ENCODE measurements around the gene IGDCC3. TPM values are rescaled to one million over a fixed set of nuclear protein-coding genes. Genes with fewer than 3 reads are reported as not detected.

Gene IGDCC3
- total and polyA plus RNA-seq, 2 donors (not counting 3 experiments of a cell fraction or from before 2014, with no cell fraction given): 0.03 TPM; not detected in 1

DNA sequence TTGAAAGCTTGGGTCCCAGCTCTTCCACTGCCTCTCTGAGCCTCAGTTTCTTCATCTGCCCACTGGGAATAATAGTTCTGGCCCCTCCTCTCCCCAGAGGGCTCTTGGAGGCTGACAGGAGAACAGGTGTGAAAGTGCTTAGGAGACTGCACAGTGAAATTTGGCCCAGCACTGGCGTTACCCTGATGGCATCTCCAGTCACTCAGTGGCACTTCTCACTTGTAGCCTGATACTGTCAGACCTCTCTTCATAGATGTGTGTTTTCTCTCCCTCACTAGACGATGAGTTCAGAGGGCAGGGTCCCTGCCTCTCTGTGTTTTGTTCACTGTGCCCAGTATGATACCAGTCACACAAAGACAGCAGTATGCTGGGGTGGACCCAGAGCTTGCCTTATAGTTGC lies 22.2 kb upstream of the IGDCC3 start:
- dilution Hi-C loops (cut with MboI; ENCODE audit: extremely low pct_ligation_motif_present, low sequenced_read_pairs): no loop called here
- POLR2A ChIA-PET: no interaction called here
- BruUV-seq (replicated peaks): no TSS peak

GRCh38 chr15:65399001-65399706 lies 21.4 kb upstream of the IGDCC3 start:
- FAIRE-seq: no peak
- no peak overlapping the region for H3K9ac ChIP-seq (replicated peaks; ENCODE audit: extremely low read depth, insufficient read depth, low read length)
- no peaks in the 10 kb centered on the region for H3K36me3 ChIP-seq (ENCODE audit: control insufficient read depth in 2 of 2, extremely low read depth in 1 of 2, insufficient read depth in 2 of 2, low read length in 2 of 2)
- dilution Hi-C loops (cut with MboI; ENCODE audit: extremely low pct_ligation_motif_present, low sequenced_read_pairs) (no loop called here), intact Hi-C loops (cut with micrococcal nuclease) (no loop called here)
- no peaks in the 10 kb centered on the region for H3K4me1 ChIP-seq (ENCODE audit: control insufficient read depth, extremely low read depth, insufficient read depth, low read length)
- BruUV-seq (replicated peaks): no TSS peak
- peaks cover 42% of the 10 kb centered on the region in 2 experiments for H3K27me3 ChIP-seq (ENCODE audit: control insufficient read depth in 2 of 2, insufficient read depth in 2 of 2, low read length in 2 of 2)
- no peak overlapping the region for H3K4me3 ChIP-seq (replicated peaks in 1 of 3; ENCODE audit: insufficient read depth in 1 of 3, low read depth in 1 of 3, low read length in 3 of 3)
- ChIA-PET CTCF (interaction anchor here (0.8 to 3.9 kb wide), 13 partner anchors 11 to 126 kb away, joined by 3 to 94 read pairs (median 4); no protein-coding TSS in a partner anchor), POLR2A (no interaction called here)
- no peaks in the 10 kb centered on the region for H3K79me2 ChIP-seq (ENCODE audit: control insufficient read depth, insufficient read depth, low read length)
- H3K9me1 ChIP-seq (replicated peaks; ENCODE audit: control insufficient read depth, extremely low read depth, insufficient read depth, low read length): no peaks in the 10 kb centered on the region
- TF ChIP-seq MAX (IDR thresholded peaks at IDR 0.05; ENCODE audit: insufficient read depth, insufficient read length): no peak
- no peak for TF ChIP-seq EZH2 (IDR thresholded peaks at IDR 0.05; ENCODE audit: borderline replicate concordance, low read depth, low read length, severe bottlenecking)
- no peak for TF ChIP-seq GATA2 (IDR thresholded peaks at IDR 0.05; ENCODE audit: insufficient read depth, insufficient read length, low read depth, low read length)
- TF ChIP-seq JUN (IDR thresholded peaks at IDR 0.05; ENCODE audit: borderline replicate concordance, insufficient read depth, insufficient read length, low read depth): no peak
- no peak for TF ChIP-seq POLR2AphosphoS5 (IDR thresholded peaks at IDR 0.05; ENCODE audit: insufficient read depth, low read depth, low read length)
- no peak for TF ChIP-seq CTCF (IDR thresholded peaks at IDR 0.05; ENCODE audit: extremely low read depth in 1 of 2, insufficient read depth in 1 of 2, low read depth in 1 of 2, low read length in 2 of 2)
- TF ChIP-seq POLR2A (IDR thresholded peaks at IDR 0.05; ENCODE audit: low read depth, low read length): no peak
- no peak for TF ChIP-seq MYC (IDR thresholded peaks at IDR 0.05; ENCODE audit: low read depth, low read length)
- TF ChIP-seq FOS (IDR thresholded peaks at IDR 0.05; ENCODE audit: borderline replicate concordance, insufficient read depth, low read length): no peak
- no peaks in the 10 kb centered on the region for H4K20me1 ChIP-seq (replicated peaks; ENCODE audit: control insufficient read depth, extremely low read depth, insufficient read depth, low read length)
- no peak overlapping the region for H3K4me2 ChIP-seq (ENCODE audit: insufficient read depth, low read length)
- no peak overlapping the region for H3K27ac ChIP-seq (ENCODE audit: insufficient read depth, low read depth, low read length)
- no peak for DNase-seq (ENCODE audit: low read depth, low spot score)
- H3K9me3 ChIP-seq (replicated peaks; ENCODE audit: control insufficient read depth, insufficient read depth, low read length): no peaks in the 10 kb centered on the region
- H2AFZ ChIP-seq (ENCODE audit: low read depth, low read length): no peak overlapping the region

More for the DNA sequence above, 22.2 kb upstream of the IGDCC3 start:
- Histone ChIP-seq H3K4me1 (ENCODE audit: control insufficient read depth, extremely low read depth, insufficient read depth, low read length) (no peaks in the 10 kb centered on the region), H3K9ac (replicated peaks; ENCODE audit: extremely low read depth, insufficient read depth, low read length) (no peak overlapping the region), H3K4me3 (replicated peaks in 1 of 3; ENCODE audit: insufficient read depth in 1 of 3, low read depth in 1 of 3, low read length in 3 of 3) (no peak overlapping the region), H3K9me1 (replicated peaks; ENCODE audit: control insufficient read depth, extremely low read depth, insufficient read depth, low read length) (no peaks in the 10 kb centered on the region), H3K36me3 (ENCODE audit: control insufficient read depth in 2 of 2, extremely low read depth in 1 of 2, insufficient read depth in 2 of 2, low read length in 2 of 2) (no peaks in the 10 kb centered on the region), H2AFZ (ENCODE audit: low read depth, low read length) (no peak overlapping the region), H3K9me3 (replicated peaks; ENCODE audit: control insufficient read depth, insufficient read depth, low read length) (no peaks in the 10 kb centered on the region), H4K20me1 (replicated peaks; ENCODE audit: control insufficient read depth, extremely low read depth, insufficient read depth, low read length) (no peaks in the 10 kb centered on the region), H3K27me3 (ENCODE audit: control insufficient read depth in 2 of 2, insufficient read depth in 2 of 2, low read length in 2 of 2) (peaks cover 37% of the 10 kb centered on the region in 2 experiments), H3K27ac (ENCODE audit: insufficient read depth, low read depth, low read length) (no peak overlapping the region), H3K79me2 (ENCODE audit: control insufficient read depth, insufficient read depth, low read length) (no peaks in the 10 kb centered on the region), H3K4me2 (ENCODE audit: insufficient read depth, low read length) (no peak overlapping the region)
- DNase-seq (ENCODE audit: low read depth, low spot score) (no peak), FAIRE-seq (no peak)
- TF ChIP-seq POLR2A (IDR thresholded peaks at IDR 0.05; ENCODE audit: low read depth, low read length): no peak
- no peak for TF ChIP-seq JUN (IDR thresholded peaks at IDR 0.05; ENCODE audit: borderline replicate concordance, insufficient read depth, insufficient read length, low read depth)
- no peak for TF ChIP-seq GATA2 (IDR thresholded peaks at IDR 0.05; ENCODE audit: insufficient read depth, insufficient read length, low read depth, low read length)
- TF ChIP-seq MAX (IDR thresholded peaks at IDR 0.05; ENCODE audit: insufficient read depth, insufficient read length): no peak
- no peak for TF ChIP-seq EZH2 (IDR thresholded peaks at IDR 0.05; ENCODE audit: borderline replicate concordance, low read depth, low read length, severe bottlenecking)
- TF ChIP-seq MYC (IDR thresholded peaks at IDR 0.05; ENCODE audit: low read depth, low read length): no peak
- CTCF ChIA-PET: interaction anchor here (0.8 to 3.9 kb wide), 27 partner anchors 8 to 125 kb away, joined by 3 to 94 read pairs (median 4); partner anchors contain the start of gene IGDCC4
- intact Hi-C loops (cut with micrococcal nuclease): loop anchor here (1.0 kb wide), 1 partner anchor 82 kb away; no protein-coding TSS in a partner anchor
